ENCODE measurements around the gene POLR3H.

Gene POLR3H

GRCh38 chr22:41481925-41482318, 62.3 kb downstream of the POLR3H start:
- no peak overlapping the region for H3K4me3 ChIP-seq (ENCODE audit: low read length)
- DNase-seq (ENCODE audit: low read depth, low spot score), result no peak

GRCh38 chr22:41481131-41481830, 63.0 kb downstream of the POLR3H start:
- Histone ChIP-seq H3K4me1 (ENCODE audit: control insufficient read depth, insufficient read depth, low read length) (peaks cover 13% of the 10 kb centered on the region), H3K36me3 (ENCODE audit: control insufficient read depth, insufficient read depth, low read length) (no peaks in the 10 kb centered on the region), H3K9me3 (ENCODE audit: control insufficient read depth, insufficient read depth, low read length) (no peaks in the 10 kb centered on the region), H3K4me3 (ENCODE audit: low read length) (no peak overlapping the region), H3K27ac (ENCODE audit: low read length) (no peak overlapping the region), H3K27me3 (ENCODE audit: control insufficient read depth, insufficient read depth, low read length) (no peaks in the 10 kb centered on the region)
- no peak for DNase-seq (ENCODE audit: low read depth, low spot score)
- WGBS (ENCODE audit: insufficient coverage, insufficient read length), result no CpG with 5 or more reads among the region's 15 CpGs

More at GRCh38 chr22:41481925-41482318, 62.3 kb downstream of the POLR3H start:
- H3K27ac ChIP-seq (ENCODE audit: low read length), result no peak overlapping the region
- no CpG with 5 or more reads among the region's 5 CpGs for WGBS (ENCODE audit: insufficient coverage, insufficient read length)
- no peaks in the 10 kb centered on the region for H3K27me3 ChIP-seq (ENCODE audit: control insufficient read depth, insufficient read depth, low read length)
- H3K9me3 ChIP-seq (ENCODE audit: control insufficient read depth, insufficient read depth, low read length), result no peaks in the 10 kb centered on the region
- no peaks in the 10 kb centered on the region for H3K36me3 ChIP-seq (ENCODE audit: control insufficient read depth, insufficient read depth, low read length)
- peaks cover 13% of the 10 kb centered on the region for H3K4me1 ChIP-seq (ENCODE audit: control insufficient read depth, insufficient read depth, low read length)

- Histone ChIP-seq H3K9me3 (ENCODE audit: control insufficient read depth, insufficient read depth, low read length) (no peaks in the 10 kb centered on the region), H3K36me3 (ENCODE audit: control insufficient read depth, insufficient read depth, low read length) (no peaks in the 10 kb centered on the region), H3K4me1 (ENCODE audit: control insufficient read depth, insufficient read depth, low read length) (peaks cover 13% of the 10 kb centered on the region), H3K4me3 (ENCODE audit: low read length) (no peak overlapping the region), H3K27me3 (ENCODE audit: control insufficient read depth, insufficient read depth, low read length) (no peaks in the 10 kb centered on the region), H3K27ac (ENCODE audit: low read length) (no peak overlapping the region)
- no peak for DNase-seq (ENCODE audit: low read depth, low spot score)
- no CpG with 5 or more reads among the region's 7 CpGs for WGBS (ENCODE audit: insufficient coverage, insufficient read length)
Measured at GRCh38 chr22:41480397-41480735, 63.9 kb downstream of the POLR3H start.

GRCh38 chr22:41479671-41480396, 64.4 kb downstream of the POLR3H start:
- Histone ChIP-seq H3K27ac (ENCODE audit: low read length) (no peak overlapping the region), H3K27me3 (ENCODE audit: control insufficient read depth, insufficient read depth, low read length) (no peaks in the 10 kb centered on the region), H3K4me3 (ENCODE audit: low read length) (no peak overlapping the region), H3K36me3 (ENCODE audit: control insufficient read depth, insufficient read depth, low read length) (no peaks in the 10 kb centered on the region), H3K4me1 (ENCODE audit: control insufficient read depth, insufficient read depth, low read length) (peaks cover 13% of the 10 kb centered on the region), H3K9me3 (ENCODE audit: control insufficient read depth, insufficient read depth, low read length) (no peaks in the 10 kb centered on the region)
- DNase-seq (ENCODE audit: low read depth, low spot score), result no peak
- WGBS (ENCODE audit: insufficient coverage, insufficient read length), result no CpG with 5 or more reads among the region's 6 CpGs

- no CpG with 5 or more reads among the region's 7 CpGs for WGBS (ENCODE audit: insufficient coverage, insufficient read length)
- no peaks in the 10 kb centered on the region for H3K27me3 ChIP-seq (ENCODE audit: control insufficient read depth, insufficient read depth, low read length)
- H3K27ac ChIP-seq (ENCODE audit: low read length), result no peak overlapping the region
- no peak for DNase-seq (ENCODE audit: low read depth, low spot score)
- H3K4me1 ChIP-seq (ENCODE audit: control insufficient read depth, insufficient read depth, low read length), result peaks cover 13% of the 10 kb centered on the region
- no peaks in the 10 kb centered on the region for H3K36me3 ChIP-seq (ENCODE audit: control insufficient read depth, insufficient read depth, low read length)
- H3K4me3 ChIP-seq (ENCODE audit: low read length), result no peak overlapping the region
- H3K9me3 ChIP-seq (ENCODE audit: control insufficient read depth, insufficient read depth, low read length), result no peaks in the 10 kb centered on the region
Measured at GRCh38 chr22:41478891-41479521, 65.3 kb downstream of the POLR3H start.

- no peaks in the 10 kb centered on the region for H3K36me3 ChIP-seq (ENCODE audit: control insufficient read depth, insufficient read depth, low read length)
- H3K4me1 ChIP-seq (ENCODE audit: control insufficient read depth, insufficient read depth, low read length), result peaks cover 13% of the 10 kb centered on the region
- no peak overlapping the region for H3K4me3 ChIP-seq (ENCODE audit: low read length)
- no peak for DNase-seq (ENCODE audit: low read depth, low spot score)
- no CpG with 5 or more reads among the region's 2 CpGs for WGBS (ENCODE audit: insufficient coverage, insufficient read length)
- no peaks in the 10 kb centered on the region for H3K27me3 ChIP-seq (ENCODE audit: control insufficient read depth, insufficient read depth, low read length)
- no peak overlapping the region for H3K27ac ChIP-seq (ENCODE audit: low read length)
- no peaks in the 10 kb centered on the region for H3K9me3 ChIP-seq (ENCODE audit: control insufficient read depth, insufficient read depth, low read length)
Measured at GRCh38 chr22:41478473-41478872, 65.8 kb downstream of the POLR3H start.
